GM12891 (cell line): ENCODE measurements around the gene CADPS.

Experiments
- DNase-seq: peaks from one replicate; pipeline ENCODE4 v3.0.0; 2011; ENCODE audit warnings: low spot score; ENCODE audit not compliant: insufficient read length
- FAIRE-seq: peaks from 2 replicates; lab custom pipeline; 2011; peaks lifted over from hg19 to GRCh38; lab: Jason Lieb, UNC
- PAX5 ChIP-seq: IDR thresholded peaks from 2 replicates; pipeline ENCODE4 v1.6.1; 2011; ENCODE audit warnings: low read length, moderate library complexity, mild to moderate bottlenecking; ENCODE audit not compliant: insufficient read depth, severe bottlenecking
- POLR2A ChIP-seq: IDR thresholded peaks from 2 replicates; pipeline ENCODE4 v1.6.1; 2011; ENCODE audit warnings: low read depth, low read length, control low read depth
- POLR2AphosphoS5 ChIP-seq: IDR thresholded peaks from 2 replicates; pipeline ENCODE4 v1.6.1; 2011; ENCODE audit warnings: low read depth, low read length, control low read depth
- POU2F2 ChIP-seq: IDR thresholded peaks from 2 replicates; pipeline ENCODE4 v1.6.1; 2011; ENCODE audit warnings: low read depth, mild to moderate bottlenecking, control low read depth, low read length, moderate library complexity
- SPI1 ChIP-seq: IDR thresholded peaks from 2 replicates; pipeline ENCODE4 v1.6.1; 2011; ENCODE audit warnings: low read depth, low read length, control low read depth
- TAF1 ChIP-seq: IDR thresholded peaks from 2 replicates; pipeline ENCODE4 v1.6.1; 2011; ENCODE audit warnings: low read depth, low read length, control low read depth

The CADPS gene

GRCh38 chr3:62577153-62577552, 298.1 kb downstream of the CADPS start:
- DNase-seq, result no peak
- FAIRE-seq, result no peak
- TF ChIP-seq POLR2A (no peak), TAF1 (no peak)

- FAIRE-seq, result no peak
- DNase-seq, result no peak
- no peak for TF ChIP-seq SPI1
- TF ChIP-seq POU2F2, result no peak
- TF ChIP-seq POLR2A, result no peak
- TF ChIP-seq PAX5, result no peak
- no peak for TF ChIP-seq POLR2AphosphoS5
- no peak for TF ChIP-seq TAF1
Measured at GRCh38 chr3:62574266-62574898, 300.8 kb downstream of the CADPS start.

GRCh38 chr3:62571916-62572315, 303.3 kb downstream of the CADPS start:
- DNase-seq (no peak), FAIRE-seq (no peak)
- no peak for TF ChIP-seq POLR2AphosphoS5
- no peak for TF ChIP-seq POU2F2
- no peak for TF ChIP-seq SPI1
- no peak for TF ChIP-seq PAX5

- no peak for DNase-seq
- FAIRE-seq, result no peak
- TF ChIP-seq POLR2AphosphoS5, result no peak
- no peak for TF ChIP-seq PAX5
- no peak for TF ChIP-seq POU2F2
- no peak for TF ChIP-seq TAF1
- no peak for TF ChIP-seq SPI1
- no peak for TF ChIP-seq POLR2A
Measured at GRCh38 chr3:62570888-62571287, 304.3 kb downstream of the CADPS start.

GRCh38 chr3:62569609-62570008, 305.6 kb downstream of the CADPS start:
- TF ChIP-seq POLR2A (no peak), POLR2AphosphoS5 (no peak), SPI1 (no peak), POU2F2 (no peak), PAX5 (no peak), TAF1 (no peak)
- FAIRE-seq (no peak), DNase-seq (no peak)

GRCh38 chr3:62567097-62568021, 307.9 kb downstream of the CADPS start:
- DNase-seq (no peak), FAIRE-seq (no peak)
- TF ChIP-seq SPI1 (no peak), TAF1 (no peak), POLR2A (no peak), POLR2AphosphoS5 (no peak), PAX5 (no peak), POU2F2 (no peak)

- DNase-seq (no peak), FAIRE-seq (no peak)
- TF ChIP-seq PAX5 (no peak), TAF1 (no peak), POLR2A (no peak), POU2F2 (no peak), SPI1 (no peak), POLR2AphosphoS5 (no peak)
Measured at GRCh38 chr3:62566022-62566557, 309.1 kb downstream of the CADPS start.

- TF ChIP-seq PAX5 (no peak), SPI1 (no peak), TAF1 (no peak), POLR2AphosphoS5 (no peak), POLR2A (no peak), POU2F2 (no peak)
- FAIRE-seq, result no peak
- DNase-seq, result no peak
Measured at GRCh38 chr3:62562596-62562995, 312.6 kb downstream of the CADPS start.

- TF ChIP-seq SPI1, result no peak
- TF ChIP-seq TAF1, result no peak
- no peak for TF ChIP-seq POLR2A
- TF ChIP-seq PAX5, result no peak
- TF ChIP-seq POLR2AphosphoS5, result no peak
- no peak for TF ChIP-seq POU2F2
- FAIRE-seq (no peak), DNase-seq (no peak)
Measured at GRCh38 chr3:62562017-62562416, 313.2 kb downstream of the CADPS start.
